Psoas muscle (tissue), 8 donors: ENCODE data around the gene CENPH. TPM values are rescaled to one million over a fixed set of nuclear protein-coding genes. Genes with fewer than 3 reads are reported as not detected.

ENCODE experiments used
- ATAC-seq, 4 donors: fragments of 200-7000 bp; cut with Tn5 transposase; one replicate each; pipeline ENCODE4 v1.9.1; 2020; ENCODE audit warnings: moderate library complexity in 3 of 4, mild to moderate bottlenecking in 2 of 4
- DNase-seq, 2 donors: peaks; one replicate each; pipeline ENCODE4 v3.0.0-alpha.2; 2020
- H3K27ac ChIP-seq: fragments of 200-600 bp; one replicate; pipeline ENCODE4 v1.8.0; 2022
- H3K27me3 ChIP-seq, 3 donors: fragments of 200-600 bp in 1 of 3; one replicate each; pipeline versions ENCODE4 v1.6.1 to v1.8.0; 2013 to 2022; ENCODE audit warnings: low read length in 2 of 3, mild to moderate bottlenecking in 2 of 3, moderate library complexity in 1 of 3; ENCODE audit not compliant: insufficient read depth in 3 of 3
- H3K36me3 ChIP-seq, 2 donors: fragments of 200-600 bp in 1 of 2; one replicate each; pipeline versions ENCODE4 v1.6.1 to v1.8.0; 2013 to 2022; ENCODE audit warnings: low read depth in 1 of 2, mild to moderate bottlenecking in 1 of 2, moderate library complexity in 1 of 2; ENCODE audit not compliant: insufficient read depth in 1 of 2
- H3K4me1 ChIP-seq: fragments of 200-600 bp; one replicate; pipeline ENCODE4 v1.8.0; 2022
- H3K4me3 ChIP-seq: fragments of 200-600 bp; one replicate; pipeline ENCODE4 v1.8.0; 2022; ENCODE audit warnings: mild to moderate bottlenecking
- H3K9me3 ChIP-seq: fragments of 200-600 bp; one replicate; pipeline ENCODE4 v1.8.0; 2022
- CTCF ChIP-seq: fragments of 200-600 bp; IDR thresholded peaks from one replicate; pipeline ENCODE4 v1.8.0; 2022; ENCODE audit warnings: antibody characterized with exemption
- WGBS, 3 donors: extraction: QIAGEN DNeasy Blood & Tissue Kit; methylation state at CpG; one replicate each; pipeline versions ENCODE4 v1.1.6 to v1.1.7; 2013; 5-methylcytosine and 5-hydroxymethylcytosine counted together
- intact Hi-C, 2 donors: fragments of 100-400 bp; cut with DNase I; formaldehyde crosslinking; loops; one replicate each; pipeline versions ENCODE4 v1.11.0 to v1.14.2; 2022
- polyA plus RNA-seq, 3 donors: library from polyadenylated mRNA; stranded (reverse); fragments of 200-250 nt; gene quantifications; one replicate each; pipeline ENCODE4 v1.2.3, GENCODE V29; 2013
- total RNA-seq, 4 donors: library from RNA; stranded (reverse); fragmentation: NEBNext Ultra II Directional in 2 of 4; extraction: Animal tissue kit (Norgen Biotek cat#: 25700) in 2 of 4; gene quantifications; one replicate each; pipeline versions ENCODE4 v1.2.1 to v1.2.4, GENCODE V29; 2021 to 2023
- donor health status: healthy with polysubstance abuse.
- donor health status: DM: no; HTN: no; CAD: no; lungs with moderate emphysema.
- donor health status: Bipolar disorder and iron deficiency.
- donor health status: healthy.
- donor health status: DM: yes; HTN: yes; CAD: no.
- donor health status: DM: no; HTN: no; CAD: no.
- donor health status: DM: no; HTN: no; CAD: no.
- donor health status: DM: yes; HTN: yes; CAD: no.

CENPH gene
- total and polyA plus RNA-seq, 7 donors: 1.6 to 4.5 (median 3.2) TPM

- 93 to 100% (median 98%) methylated on average over 1 of the region's 1 CpG for WGBS, 3 donors
- H3K36me3 ChIP-seq: no peaks in the 10 kb centered on the region
- no peaks in the 10 kb centered on the region for H3K4me1 ChIP-seq
- DNase-seq (no peak), ATAC-seq (no peak)
- H3K27ac ChIP-seq: no peak overlapping the region
- TF ChIP-seq CTCF: no peak
- no peaks in the 10 kb centered on the region for H3K27me3 ChIP-seq
- intact Hi-C loops: no loop called here
- no peak overlapping the region for H3K4me3 ChIP-seq
- H3K9me3 ChIP-seq: no peaks in the 10 kb centered on the region
Observed at GRCh38 chr5:69202497-69202896, 13.1 kb downstream of the CENPH start.

DNA sequence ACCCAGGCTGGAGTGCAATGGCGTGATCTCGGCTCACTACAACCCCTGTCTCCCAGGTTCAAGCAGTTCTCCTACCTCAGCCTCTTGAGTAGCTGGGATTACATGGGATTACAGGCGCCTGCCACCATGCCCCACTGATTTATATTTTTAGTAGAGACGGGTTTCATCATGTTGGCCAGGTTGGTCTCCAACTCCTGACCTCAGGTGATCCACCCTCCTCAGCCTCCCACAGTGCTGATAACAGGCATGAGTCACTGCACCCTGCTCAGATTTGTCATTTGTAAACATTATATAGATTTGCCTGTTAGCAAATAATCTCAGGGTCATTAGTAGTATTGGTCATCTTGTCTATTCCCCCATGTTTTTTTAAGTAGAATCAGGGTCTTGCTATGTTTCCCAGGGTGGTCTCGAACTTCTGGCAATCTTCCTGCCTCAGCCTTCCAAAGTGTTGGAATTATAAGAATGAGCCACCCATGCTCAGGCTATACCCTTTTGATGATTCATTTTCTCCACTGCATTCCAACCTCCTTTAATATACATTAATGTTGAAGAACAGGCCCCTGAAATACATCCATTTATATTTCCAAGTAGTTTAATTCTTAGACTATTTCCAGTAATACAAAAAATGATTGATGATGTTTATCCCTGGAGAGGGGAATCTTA is 17.3 kb downstream of the CENPH start:
- 94 to 99% (median 98%) methylated on average over 5 of the region's 5 CpGs for WGBS, 3 donors
- DNase-seq (no peak), ATAC-seq (no peak)
- Histone ChIP-seq H3K4me1 (no peaks in the 10 kb centered on the region), H3K27me3 (no peaks in the 10 kb centered on the region), H3K4me3 (no peak overlapping the region), H3K9me3 (no peaks in the 10 kb centered on the region), H3K27ac (no peak overlapping the region), H3K36me3 (no peaks in the 10 kb centered on the region)
- no peak for TF ChIP-seq CTCF
- intact Hi-C loops: no loop called here

DNA sequence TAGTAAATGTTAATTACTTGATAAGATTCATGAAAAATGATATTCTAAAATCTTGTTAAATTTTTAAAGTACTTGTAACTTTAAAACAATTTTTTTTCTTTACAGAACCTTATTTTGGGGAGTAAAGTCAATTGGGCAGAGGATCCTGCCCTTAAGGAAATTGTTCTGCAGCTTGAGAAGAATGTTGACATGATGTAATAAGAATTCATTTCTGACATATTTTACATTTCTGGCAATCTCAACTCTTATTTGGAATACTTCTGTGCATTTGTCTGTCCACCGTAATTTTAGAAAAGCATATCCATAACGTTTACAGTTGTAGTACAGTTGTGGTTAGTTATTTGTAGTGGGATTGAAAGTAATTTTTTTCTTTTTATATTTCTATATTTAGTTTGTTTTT is 20.2 kb downstream of the CENPH start:
- intact Hi-C loops: no loop called here
- no peak overlapping the region for H3K27ac ChIP-seq
- H3K4me1 ChIP-seq: no peaks in the 10 kb centered on the region
- H3K27me3 ChIP-seq: no peaks in the 10 kb centered on the region
- no peaks in the 10 kb centered on the region for H3K9me3 ChIP-seq
- no peak for ATAC-seq
- 43 to 61% (median 58%) methylated on average over 2 of the region's 2 CpGs for WGBS, 3 donors
- no peaks in the 10 kb centered on the region for H3K36me3 ChIP-seq
- H3K4me3 ChIP-seq: no peak overlapping the region
- TF ChIP-seq CTCF: no peak
- no peak for DNase-seq

DNA sequence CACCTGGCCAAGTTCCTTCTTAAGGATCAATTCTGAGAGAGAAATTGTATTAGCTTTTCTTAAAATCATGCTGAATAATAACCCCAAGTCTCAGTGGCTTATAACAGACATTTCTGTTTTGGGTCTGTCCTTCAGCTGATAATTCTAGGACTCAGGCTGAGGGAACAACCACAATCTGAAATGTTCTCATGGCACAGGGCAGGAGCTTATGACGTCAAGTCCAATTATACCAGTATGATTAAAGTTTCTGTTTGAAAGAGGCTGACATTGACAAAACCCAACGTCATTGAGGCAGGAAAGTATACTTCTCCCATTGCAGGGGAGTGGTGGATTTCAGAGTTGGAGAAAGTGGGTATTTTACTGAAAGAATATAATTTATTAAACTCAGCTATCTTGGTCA is 21.8 kb downstream of the CENPH start:
- Histone ChIP-seq H3K36me3 (no peaks in the 10 kb centered on the region), H3K9me3 (no peaks in the 10 kb centered on the region), H3K4me3 (no peak overlapping the region), H3K27me3 (no peaks in the 10 kb centered on the region), H3K27ac (no peak overlapping the region), H3K4me1 (no peaks in the 10 kb centered on the region)
- TF ChIP-seq CTCF: no peak
- DNase-seq: no peak
- intact Hi-C loops: no loop called here
- 87 to 93% (median 92%) methylated on average over 2 of the region's 2 CpGs for WGBS, 3 donors
- no peak for ATAC-seq

GRCh38 chr5:69212022-69212421 is 22.6 kb downstream of the CENPH start:
- no peaks in the 10 kb centered on the region for H3K9me3 ChIP-seq
- no peak overlapping the region for H3K4me3 ChIP-seq
- H3K27me3 ChIP-seq: no peaks in the 10 kb centered on the region
- WGBS, 3 donors: 77 to 91% (median 91%) methylated on average over 2 of the region's 2 CpGs
- H3K36me3 ChIP-seq: no peaks in the 10 kb centered on the region
- intact Hi-C loops: no loop called here
- peaks cover 2% of the 10 kb centered on the region for H3K4me1 ChIP-seq
- TF ChIP-seq CTCF: no peak
- DNase-seq (no peak), ATAC-seq (no peak)
- no peak overlapping the region for H3K27ac ChIP-seq
